Lung microvascular endothelial cell (primary cell): ENCODE measurements around the gene TMSB15C. TPM values are rescaled to one million over a fixed set of nuclear protein-coding genes. Genes with fewer than 3 reads are reported as not detected.

Experiments used
- DNase-seq, 2 donors: peaks; one replicate each; pipeline versions ENCODE4 v3.0.0 to v3.0.0-alpha.2; 2010; ENCODE audit warnings: low read depth in 2 of 2
- total RNA-seq: library from RNA; depleted of rRNA; stranded (reverse); fragments of >200 nt; gene quantifications from 2 replicates; pipeline ENCODE4 v1.2.1, GENCODE V29; 2014

Gene TMSB15C
- total RNA-seq, 1 donor from 2014 or later = 8.3 TPM

DNA sequence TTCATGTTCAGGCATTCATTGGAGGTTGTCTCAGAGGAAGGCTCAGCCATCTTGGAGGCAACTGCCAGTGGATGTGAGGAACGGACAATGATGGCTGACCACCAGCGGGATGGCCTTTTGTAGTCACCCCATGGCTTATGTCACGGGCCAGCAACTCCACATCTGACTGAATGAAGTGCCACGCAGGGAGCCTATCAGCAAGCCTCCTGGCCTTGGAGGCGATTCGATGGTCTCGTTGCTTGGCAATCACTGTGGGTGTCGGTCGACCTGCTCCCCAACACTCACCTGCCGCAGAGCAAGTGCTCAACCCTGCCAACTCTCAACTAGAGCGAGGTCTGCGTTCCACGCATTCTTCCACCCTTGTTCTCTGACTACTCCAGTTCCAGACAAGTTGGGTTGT, 28.9 kb downstream of the TMSB15C start:
- DNase-seq = no peak

DNA sequence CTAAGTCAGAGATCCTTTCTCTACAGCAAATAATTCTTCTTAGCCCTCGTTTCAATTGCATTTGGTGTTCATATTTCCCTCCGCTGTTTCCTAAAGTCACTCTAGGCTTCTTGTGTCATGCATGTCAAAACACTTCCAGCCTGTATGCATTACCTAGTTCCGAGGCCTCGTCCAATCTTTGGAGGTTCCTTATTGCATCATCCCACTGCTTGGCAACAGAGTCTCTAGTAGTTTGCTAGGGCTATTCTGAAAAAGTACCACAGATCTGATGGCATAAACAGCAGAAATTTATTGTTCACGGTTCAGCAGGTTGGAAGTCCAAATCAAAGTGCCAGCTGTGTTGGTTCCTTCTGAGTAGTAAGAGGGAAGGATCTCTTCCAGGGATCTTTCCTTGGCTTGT, 30.4 kb downstream of the TMSB15C start:
- no peak for DNase-seq

DNA sequence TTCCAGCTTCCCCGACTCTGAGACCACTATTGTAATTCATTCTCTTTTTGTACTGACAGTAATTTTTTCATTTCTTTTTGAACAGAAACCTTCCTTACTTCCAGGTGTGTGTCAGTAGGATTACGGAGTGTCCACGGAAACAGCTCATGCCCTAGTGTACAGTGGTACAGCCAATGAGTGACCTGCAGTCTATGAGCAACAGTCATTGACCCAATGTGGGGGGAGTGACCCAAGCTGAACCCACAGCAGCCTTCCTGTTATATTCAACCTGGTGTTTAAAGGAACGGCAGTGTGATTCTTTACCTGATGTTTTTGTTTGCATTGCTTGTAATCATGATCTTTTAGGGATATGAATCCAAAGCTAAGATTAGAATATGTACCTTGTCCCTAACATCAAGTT, 35.0 kb downstream of the TMSB15C start:
- no peak for DNase-seq

DNA sequence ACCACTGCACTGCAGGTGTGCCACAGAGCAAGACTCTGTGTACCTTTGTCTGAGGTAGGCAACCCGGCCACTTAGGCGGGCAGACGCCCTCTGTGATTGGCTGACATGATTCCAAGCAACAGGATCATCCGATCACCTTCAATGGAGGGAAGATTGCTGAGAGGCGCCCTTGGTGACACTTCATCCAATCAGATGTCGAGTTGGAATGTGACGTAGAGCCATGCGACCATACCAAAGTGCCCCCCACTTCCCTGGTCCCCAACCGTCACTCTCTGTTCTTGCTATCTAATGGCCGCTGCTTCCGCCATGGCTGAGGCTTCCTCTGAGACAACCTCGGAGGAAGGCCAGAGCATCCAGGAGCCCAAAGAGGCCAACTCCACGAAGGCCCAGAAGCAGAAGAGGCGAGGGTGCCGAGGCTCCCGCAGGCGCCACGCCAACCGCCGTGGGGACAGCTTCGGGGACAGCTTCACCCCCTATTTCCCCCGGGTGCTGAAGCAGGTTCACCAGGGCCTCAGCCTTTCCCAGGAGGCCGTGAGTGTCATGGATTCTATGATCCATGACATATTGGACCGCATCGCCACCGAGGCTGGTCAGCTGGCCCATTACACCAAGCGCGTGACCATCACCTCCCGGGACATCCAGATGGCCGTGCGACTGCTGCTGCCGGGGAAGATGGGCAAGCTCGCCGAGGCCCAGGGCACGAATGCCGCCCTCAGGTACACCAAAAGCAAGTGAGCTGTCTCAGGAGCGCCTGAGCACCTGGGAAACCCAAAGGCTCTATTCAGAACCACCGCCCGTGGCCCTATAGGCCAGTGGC, 36.1 kb downstream of the TMSB15C start, which contains the start of gene H2BW2:
H2BW2 (plus strand) TSS at position 268 of the 817 bp plus-strand sequence; CDS start at position 307, 39 bp downstream.
- DNase-seq = no peak

Other genes with a start within 250 kb of the TMSB15C start
- gene RAB9B, start 244.0 kb downstream of the TMSB15C start, total RNA-seq = 0.60 and 0.65 TPM in 2 replicates
- 3.1 and 3.6 TPM in 2 replicates for gene TMSB15B, start 113.6 kb downstream of the TMSB15C start, total RNA-seq
- gene H2BW1, start 62.5 kb downstream of the TMSB15C start, total RNA-seq = not detected in 2 replicates
- not detected in 2 replicates for gene H2BW2, start 36.3 kb downstream of the TMSB15C start, total RNA-seq
- gene ZCCHC18, start 36.3 kb upstream of the TMSB15C start, total RNA-seq = 0.87 and 1.4 TPM in 2 replicates
- 7.0 and 11.9 TPM in 2 replicates for gene SLC25A53, start 80.8 kb upstream of the TMSB15C start, total RNA-seq
- gene FAM199X, start 90.2 kb upstream of the TMSB15C start, total RNA-seq = 19.6 and 22.4 TPM in 2 replicates
- 2.6 TPM in 1 of 2 replicates, not detected in the other for gene ESX1, start 178.7 kb upstream of the TMSB15C start, total RNA-seq